Measurements from ENCODE around the gene ANKS1A. TPM values are rescaled to one million over a fixed set of nuclear protein-coding genes. Genes with fewer than 3 reads are reported as not detected.

The ANKS1A gene
- total RNA-seq, 2 experiments from 2014 or later = 6.0 to 6.7 TPM

DNA sequence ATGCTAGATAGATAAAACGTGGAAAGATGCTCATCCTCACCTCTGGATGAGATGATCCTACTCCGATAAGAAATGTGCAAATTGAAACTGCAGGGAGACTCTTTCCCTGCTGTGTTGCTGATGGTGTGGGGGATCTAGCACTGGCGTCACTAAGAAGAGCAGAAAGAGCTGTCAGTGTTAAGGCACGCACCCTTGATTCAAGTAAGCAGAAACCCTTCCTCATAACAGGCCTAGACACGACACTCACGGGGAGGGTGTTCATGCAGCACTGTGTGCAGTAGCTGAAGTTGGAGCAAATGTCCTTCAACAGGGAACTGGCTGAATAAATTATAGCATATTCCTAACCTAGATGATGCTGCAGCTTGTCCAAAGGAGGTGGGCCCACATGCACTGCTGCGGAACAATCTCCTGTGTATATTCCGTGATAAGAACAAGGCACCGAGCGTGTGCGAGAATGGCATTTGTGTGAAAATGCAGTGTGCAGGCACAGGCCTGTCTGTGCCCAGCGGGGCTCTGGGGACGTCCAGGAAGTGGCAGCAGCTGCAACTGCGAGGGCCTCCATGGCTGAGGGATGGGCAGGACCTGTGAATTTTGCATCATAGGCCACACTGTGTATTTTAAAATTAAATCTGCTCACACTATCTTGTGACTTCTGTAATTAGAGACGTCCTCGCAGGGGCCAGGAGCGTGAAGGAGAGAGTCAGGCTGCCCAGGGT is 188.1 kb downstream of the ANKS1A start:
- intact Hi-C loops (cut with micrococcal nuclease) = no loop called here
- ChIA-PET POLR2A (no interaction called here), CTCF (no interaction called here)
- ATAC-seq (no peak), DNase-seq (no peak)
- H3K9me3 Mint-ChIP-seq = no peaks in the 10 kb centered on the region
- H3K27ac Mint-ChIP-seq = no peak overlapping the region
- H3K4me3 Mint-ChIP-seq = no peak overlapping the region
- H3K36me3 Mint-ChIP-seq (ENCODE audit: low read depth) = no peaks in the 10 kb centered on the region
- TF ChIP-seq, protein P1, sequence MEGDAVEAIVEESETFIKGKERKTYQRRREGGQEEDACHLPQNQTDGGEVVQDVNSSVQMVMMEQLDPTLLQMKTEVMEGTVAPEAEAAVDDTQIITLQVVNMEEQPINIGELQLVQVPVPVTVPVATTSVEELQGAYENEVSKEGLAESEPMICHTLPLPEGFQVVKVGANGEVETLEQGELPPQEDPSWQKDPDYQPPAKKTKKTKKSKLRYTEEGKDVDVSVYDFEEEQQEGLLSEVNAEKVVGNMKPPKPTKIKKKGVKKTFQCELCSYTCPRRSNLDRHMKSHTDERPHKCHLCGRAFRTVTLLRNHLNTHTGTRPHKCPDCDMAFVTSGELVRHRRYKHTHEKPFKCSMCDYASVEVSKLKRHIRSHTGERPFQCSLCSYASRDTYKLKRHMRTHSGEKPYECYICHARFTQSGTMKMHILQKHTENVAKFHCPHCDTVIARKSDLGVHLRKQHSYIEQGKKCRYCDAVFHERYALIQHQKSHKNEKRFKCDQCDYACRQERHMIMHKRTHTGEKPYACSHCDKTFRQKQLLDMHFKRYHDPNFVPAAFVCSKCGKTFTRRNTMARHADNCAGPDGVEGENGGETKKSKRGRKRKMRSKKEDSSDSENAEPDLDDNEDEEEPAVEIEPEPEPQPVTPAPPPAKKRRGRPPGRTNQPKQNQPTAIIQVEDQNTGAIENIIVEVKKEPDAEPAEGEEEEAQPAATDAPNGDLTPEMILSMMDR (IDR thresholded peaks at IDR 0.05) = no peak
- H3K4me1 Mint-ChIP-seq (ENCODE audit: low read depth) = no peaks in the 10 kb centered on the region
- no peaks in the 10 kb centered on the region for H3K27me3 Mint-ChIP-seq

DNA sequence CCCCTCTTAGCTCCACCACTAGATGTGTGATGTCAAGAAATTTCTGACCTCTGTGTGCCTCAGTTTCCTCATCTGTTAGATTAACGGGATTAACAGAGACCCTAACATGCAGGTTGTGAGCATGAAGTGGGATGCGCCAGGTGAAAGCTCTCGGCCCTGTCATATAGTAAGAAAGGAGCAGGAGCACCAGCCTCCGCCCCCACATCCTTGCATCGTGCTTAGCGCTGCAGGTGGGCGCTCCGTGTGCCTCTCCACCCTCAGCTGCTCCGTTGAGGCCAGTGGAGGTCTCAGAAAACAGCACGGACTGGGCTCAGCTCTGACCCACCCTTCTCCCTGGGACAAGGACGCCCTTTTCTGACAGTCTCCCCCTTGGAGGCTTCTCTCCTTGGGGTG is 188.7 kb downstream of the ANKS1A start:
- TF ChIP-seq, protein P1 (IDR thresholded peaks at IDR 0.05) = no peak
- Mint-ChIP-seq H3K27ac (no peak overlapping the region), H3K27me3 (no peaks in the 10 kb centered on the region), H3K4me3 (no peak overlapping the region), H3K4me1 (ENCODE audit: low read depth) (no peaks in the 10 kb centered on the region), H3K36me3 (ENCODE audit: low read depth) (no peaks in the 10 kb centered on the region), H3K9me3 (no peaks in the 10 kb centered on the region)
- ATAC-seq (no peak), DNase-seq (no peak)
- CTCF ChIA-PET = interaction anchor here (0.6 kb wide), 1 partner anchor 8 kb away, joined by 3 read pairs; no protein-coding TSS in a partner anchor
- POLR2A ChIA-PET = no interaction called here
- intact Hi-C loops (cut with micrococcal nuclease) = no loop called here

DNA sequence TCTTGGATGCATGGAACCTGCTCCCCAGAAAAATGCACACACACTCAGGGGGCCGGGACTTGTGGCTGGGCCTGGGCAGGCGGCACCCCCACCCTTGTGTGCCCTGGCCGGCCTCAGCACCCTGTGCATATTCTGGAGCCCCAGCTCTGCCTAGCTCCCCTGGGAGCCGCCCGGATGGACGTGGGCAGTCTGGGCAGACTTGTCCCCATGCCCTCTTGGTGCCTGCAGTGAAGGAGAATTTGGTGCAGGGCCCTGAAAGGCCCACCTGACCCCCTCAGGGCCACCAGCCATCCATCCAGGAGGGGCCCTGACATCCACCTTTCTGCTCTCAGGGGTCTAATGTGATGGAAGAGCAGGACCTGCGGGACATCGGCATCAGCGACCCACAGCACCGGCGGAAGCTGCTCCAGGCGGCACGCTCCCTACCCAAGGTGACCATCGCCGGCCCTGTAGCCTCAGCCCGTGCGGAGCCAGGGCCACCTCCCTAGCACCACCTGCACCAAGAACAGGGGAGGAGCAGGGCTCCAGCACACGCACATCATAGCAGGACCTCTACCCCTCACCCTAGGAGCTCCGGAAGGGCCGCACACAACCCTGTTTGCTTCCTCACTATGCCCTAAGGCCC is 189.3 kb downstream of the ANKS1A start:
- Mint-ChIP-seq H3K9me3 (no peaks in the 10 kb centered on the region), H3K4me3 (no peak overlapping the region), H3K4me1 (ENCODE audit: low read depth) (no peaks in the 10 kb centered on the region), H3K27me3 (no peaks in the 10 kb centered on the region), H3K36me3 (ENCODE audit: low read depth) (no peaks in the 10 kb centered on the region), H3K27ac (no peak overlapping the region)
- intact Hi-C loops (cut with micrococcal nuclease) = no loop called here
- TF ChIP-seq, protein P1 (IDR thresholded peaks at IDR 0.05) = no peak
- ChIA-PET POLR2A (interaction anchor here (0.6 kb wide), 1 partner anchor 171 kb away, joined by 3 read pairs; no protein-coding TSS in a partner anchor), CTCF (interaction anchor here (0.6 to 1.0 kb wide), 2 partner anchors 9 to 92 kb away, joined by 3 read pairs; no protein-coding TSS in a partner anchor)
- DNase-seq (no peak), ATAC-seq (no peak)

DNA sequence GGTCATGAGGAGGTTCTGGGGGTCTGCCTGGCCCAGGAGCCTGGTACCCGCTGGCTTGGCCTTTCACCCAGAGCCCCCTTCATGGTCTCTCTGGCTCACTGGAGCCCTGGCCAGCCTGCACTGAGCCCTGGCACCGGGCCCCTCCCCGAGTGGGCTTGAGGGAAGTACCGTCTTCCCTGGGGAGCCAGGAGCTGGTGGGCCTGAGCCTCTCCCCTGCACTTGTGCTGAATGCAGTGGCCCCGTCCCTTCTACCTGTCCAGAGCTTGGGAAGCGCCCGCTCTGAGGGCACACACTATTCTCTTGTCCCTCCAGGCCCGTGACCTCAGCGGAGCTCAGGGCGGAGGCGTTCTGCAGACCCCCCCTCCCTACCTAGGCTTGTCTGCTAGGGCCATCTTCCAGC is 189.8 kb downstream of the ANKS1A start:
- no peaks in the 10 kb centered on the region for H3K36me3 Mint-ChIP-seq (ENCODE audit: low read depth)
- CTCF ChIA-PET = interaction anchor here (1.0 kb wide), 1 partner anchor 92 kb away, joined by 3 read pairs; no protein-coding TSS in a partner anchor
- no peak for DNase-seq

More for the DNA sequence above, 189.8 kb downstream of the ANKS1A start:
- POLR2A ChIA-PET = no interaction called here
- H3K27ac Mint-ChIP-seq = no peak overlapping the region
- no peak for ATAC-seq
- H3K4me3 Mint-ChIP-seq = no peak overlapping the region
- no peaks in the 10 kb centered on the region for H3K27me3 Mint-ChIP-seq
- no peaks in the 10 kb centered on the region for H3K4me1 Mint-ChIP-seq (ENCODE audit: low read depth)
- intact Hi-C loops (cut with micrococcal nuclease) = no loop called here
- no peaks in the 10 kb centered on the region for H3K9me3 Mint-ChIP-seq
- TF ChIP-seq, protein P1 (IDR thresholded peaks at IDR 0.05) = no peak

Data from activated CD8-positive, alpha-beta T cell treated with anti-CD3 and anti-CD28 coated beads for 36 hours (primary cell).